GM19025 (cell line): Measurements from ENCODE around the gene MYH14.
A peak's percentile ranks its signal among the peaks of the same experiment; 100 is the strongest.
"Not testable (repeated sequence)": the region's sequence is repeated elsewhere in the genome, so short reads cannot be mapped to it uniquely, and the experiment has no call there.

Experiments
- ATAC-seq: cut with Tn5 transposase; IDR thresholded peaks from one replicate; pipeline ENCODE4 v1.9.1; 2021; ENCODE audit warnings: mild to moderate bottlenecking, low read depth, moderate library complexity; ENCODE audit not compliant: unreplicated experiment

MYH14 gene

GRCh38 chr19:50328873-50329145 is 125.4 kb downstream of the MYH14 start:
- ATAC-seq: peak; percentile 5

DNA sequence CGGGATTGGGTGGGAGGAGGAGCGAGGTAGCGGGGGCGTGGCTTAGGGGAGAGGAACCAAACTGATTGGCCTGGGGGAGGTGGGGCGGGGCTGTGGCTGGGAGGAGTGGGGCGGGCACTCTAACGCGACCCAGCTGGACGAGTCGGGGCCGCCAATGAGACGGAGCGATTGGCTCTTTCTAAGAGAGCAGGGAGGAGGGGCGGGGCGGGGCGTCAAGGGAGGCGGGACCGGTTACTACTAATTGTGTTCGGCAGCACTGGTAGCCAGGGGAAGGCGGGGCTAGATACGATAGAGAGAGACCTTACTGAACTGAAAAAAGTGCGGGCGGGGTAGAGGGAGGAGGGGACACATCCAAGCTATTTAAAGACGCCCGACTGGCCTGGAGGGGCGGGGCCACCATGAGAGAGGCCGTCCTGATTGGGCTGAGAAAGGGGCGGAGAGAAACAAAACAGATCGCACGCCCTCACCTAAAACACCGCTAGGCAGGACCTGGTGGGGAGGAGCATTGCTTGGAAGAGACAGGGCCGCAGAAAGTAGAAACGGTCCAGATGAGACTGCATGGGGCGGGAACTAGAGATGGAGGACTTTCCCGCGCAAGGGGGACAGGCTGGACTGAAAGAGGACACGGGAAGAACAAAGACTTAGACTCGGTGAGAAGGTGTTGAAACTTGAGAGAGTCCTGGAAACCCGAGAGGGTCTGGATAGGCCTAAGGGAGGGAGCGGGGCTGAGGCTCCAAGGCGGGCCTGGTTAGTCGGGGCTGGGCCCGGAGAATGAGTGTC is 125.9 kb downstream of the MYH14 start, which contains the start of gene KCNC3:
KCNC3 (minus strand) TSS at position 232 of the 780 bp plus-strand sequence. CDS start 295 bp downstream, outside the sequence.
- peak; percentile 39 for ATAC-seq

- ATAC-seq: not testable (repeated sequence)
Observed at GRCh38 chr19:50329926-50330294, 126.5 kb downstream of the MYH14 start.

DNA sequence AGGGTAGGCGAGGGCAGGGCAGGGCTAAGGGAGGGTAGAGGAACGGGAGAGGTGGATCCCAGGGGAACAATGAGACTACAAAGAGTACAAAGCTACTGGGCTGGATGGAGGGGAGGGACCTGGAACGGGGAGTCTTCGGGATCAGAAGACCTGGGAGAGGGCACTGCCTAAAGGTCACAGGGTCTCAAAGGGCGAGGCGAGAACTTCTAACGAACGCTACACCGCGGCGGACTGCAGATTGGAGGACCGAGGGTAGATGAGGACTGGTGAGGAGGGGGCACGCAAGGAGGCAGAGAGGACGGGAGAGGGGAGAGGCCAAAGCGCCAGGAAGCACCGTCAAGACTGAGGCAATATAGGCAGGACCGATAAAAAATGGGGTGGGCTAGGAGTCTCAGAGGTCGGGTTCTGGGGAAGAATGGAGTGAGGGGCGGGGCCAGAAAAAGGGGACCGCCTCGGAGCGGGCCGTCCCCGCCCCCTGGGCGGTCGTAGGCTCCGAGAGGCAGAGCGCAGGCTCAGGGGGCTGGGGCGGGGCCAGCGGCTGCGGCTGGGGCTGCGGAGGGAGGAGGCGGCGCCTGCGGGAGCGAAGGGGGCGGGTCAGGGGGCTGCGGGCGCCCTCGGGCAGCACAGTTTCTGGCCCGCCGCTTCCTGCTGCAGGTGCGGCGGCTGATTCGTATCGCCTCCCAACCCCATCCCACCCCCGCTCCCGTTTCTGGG is 127.1 kb downstream of the MYH14 start:
- no peak for ATAC-seq

DNA sequence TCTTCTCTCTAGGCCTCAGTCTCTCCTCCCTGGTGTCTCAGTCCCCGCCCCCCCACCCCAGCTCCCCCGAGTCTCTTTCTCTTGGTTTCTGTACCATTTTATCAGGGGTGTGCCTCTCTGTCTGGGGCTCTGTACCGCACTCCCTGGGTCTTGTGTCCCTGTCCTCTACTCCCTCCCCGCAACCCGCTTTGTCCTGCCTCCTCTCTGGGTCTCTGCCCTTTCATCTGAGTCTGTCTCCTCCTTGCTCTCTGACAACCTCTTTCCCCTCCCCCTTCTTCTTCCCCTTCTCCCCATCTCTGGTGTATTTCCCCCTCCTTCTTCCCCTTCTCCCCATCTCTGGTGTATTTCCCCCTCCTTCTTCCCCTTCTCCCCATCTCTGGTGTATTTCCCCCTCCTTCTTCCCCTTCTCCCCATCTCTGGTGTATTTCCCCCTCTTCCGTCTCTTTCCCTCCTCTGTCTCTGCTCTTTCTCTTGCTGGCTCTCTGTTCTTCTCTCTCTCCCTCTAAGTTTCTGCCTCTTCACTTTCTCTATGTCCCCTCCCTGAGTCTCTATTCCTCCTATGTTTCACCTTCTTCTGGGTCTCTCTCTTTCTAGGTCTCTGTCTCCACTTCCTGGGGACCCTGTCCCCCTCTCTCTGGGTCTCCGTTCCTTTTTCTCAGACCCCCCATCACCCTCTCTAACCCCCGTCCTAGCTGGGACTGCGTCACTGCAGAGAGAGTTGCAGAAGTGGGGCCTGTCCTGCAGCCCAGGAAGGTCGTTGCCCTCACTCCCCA is 128.0 kb downstream of the MYH14 start:
- ATAC-seq: no peak

- ATAC-seq: no peak
Observed at GRCh38 chr19:50331994-50332243, 128.5 kb downstream of the MYH14 start.

- ATAC-seq: no peak
Observed at GRCh38 chr19:50332244-50333038, 129.0 kb downstream of the MYH14 start.

- peak; percentile 41 for ATAC-seq
Observed at GRCh38 chr19:50333235-50333736, 129.9 kb downstream of the MYH14 start.

GRCh38 chr19:50333737-50334617 is 130.6 kb downstream of the MYH14 start:
- ATAC-seq: peak; percentile 35

DNA sequence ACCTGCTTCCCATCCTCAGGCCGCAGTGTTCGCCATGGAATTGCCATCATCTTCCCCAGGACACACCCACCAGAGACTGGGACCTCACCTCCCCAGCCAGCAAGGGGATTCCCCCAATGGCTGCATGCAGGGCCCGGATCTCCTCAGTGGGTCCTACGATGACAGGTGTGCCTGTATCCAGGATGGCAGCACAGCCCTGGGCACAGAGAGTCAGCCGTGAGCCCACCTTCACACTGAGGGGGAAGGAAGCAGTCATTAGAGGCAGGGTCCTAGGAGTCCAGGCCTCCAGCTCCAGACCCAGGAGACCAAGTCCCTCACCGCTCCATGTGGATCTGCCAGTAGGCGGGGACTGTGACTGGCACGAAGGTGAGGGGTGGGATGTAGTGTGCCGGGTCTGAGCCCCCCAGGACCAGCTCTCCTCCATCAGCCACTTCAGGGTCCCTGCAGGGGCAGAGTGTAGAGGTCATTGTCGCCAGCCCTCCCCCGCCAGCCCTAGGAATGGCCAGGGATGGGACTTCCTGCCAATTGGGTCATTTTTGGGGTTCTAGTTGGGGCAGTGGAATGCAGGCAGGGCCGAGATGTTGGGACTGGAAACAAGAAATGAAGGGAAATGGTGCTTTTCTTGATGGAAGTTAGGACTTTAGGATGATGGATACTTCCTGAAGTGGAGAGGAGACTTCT is 131.5 kb downstream of the MYH14 start:
- ATAC-seq: no peak

DNA sequence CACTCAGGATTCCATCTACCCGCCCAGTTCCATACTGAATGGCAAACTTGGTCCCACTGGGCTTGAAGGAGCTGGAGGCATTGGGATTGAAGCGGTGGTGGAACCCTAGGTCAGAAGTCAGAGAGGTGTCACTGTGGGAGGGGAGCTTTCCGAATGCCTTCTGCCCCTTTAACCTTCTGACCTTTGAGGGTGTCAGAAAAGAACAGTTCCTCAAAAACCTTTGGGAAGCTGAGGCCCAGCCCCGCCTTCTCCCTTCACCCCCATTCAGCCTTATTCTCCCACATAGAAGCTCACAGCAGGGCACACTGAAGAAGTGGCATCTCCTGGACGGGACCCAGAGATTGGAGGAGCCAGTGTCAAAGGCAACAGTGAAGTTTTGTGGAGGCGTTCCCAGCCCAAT is 133.6 kb downstream of the MYH14 start:
- not testable (repeated sequence) for ATAC-seq

GRCh38 chr19:50340331-50340730 is 136.9 kb downstream of the MYH14 start:
- ATAC-seq: no peak

DNA sequence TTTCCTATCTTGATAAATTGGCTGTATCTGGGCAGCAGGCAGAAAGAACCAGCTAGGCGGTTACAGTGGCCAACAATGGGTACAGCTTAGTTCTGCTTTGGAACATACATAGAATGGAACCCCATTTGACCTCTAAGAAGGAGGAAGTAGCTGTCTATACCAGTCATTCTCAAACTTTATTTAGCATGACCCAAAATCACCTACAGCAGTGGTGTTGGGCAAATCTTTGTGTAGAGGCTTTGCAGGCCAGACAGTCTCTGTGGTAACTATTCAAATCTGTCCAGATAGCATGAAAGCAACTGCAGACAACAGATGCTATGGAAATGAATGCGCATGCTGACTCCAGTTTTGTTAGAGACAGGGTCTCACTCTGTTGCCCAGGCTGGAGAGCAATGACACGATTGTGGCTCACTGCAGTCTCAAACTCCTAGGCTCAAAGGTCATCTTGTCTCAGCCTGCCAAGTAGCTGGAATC is 137.7 kb downstream of the MYH14 start:
- ATAC-seq: no peak

GRCh38 chr19:50344661-50345318 is 141.4 kb downstream of the MYH14 start:
- no peak for ATAC-seq

DNA sequence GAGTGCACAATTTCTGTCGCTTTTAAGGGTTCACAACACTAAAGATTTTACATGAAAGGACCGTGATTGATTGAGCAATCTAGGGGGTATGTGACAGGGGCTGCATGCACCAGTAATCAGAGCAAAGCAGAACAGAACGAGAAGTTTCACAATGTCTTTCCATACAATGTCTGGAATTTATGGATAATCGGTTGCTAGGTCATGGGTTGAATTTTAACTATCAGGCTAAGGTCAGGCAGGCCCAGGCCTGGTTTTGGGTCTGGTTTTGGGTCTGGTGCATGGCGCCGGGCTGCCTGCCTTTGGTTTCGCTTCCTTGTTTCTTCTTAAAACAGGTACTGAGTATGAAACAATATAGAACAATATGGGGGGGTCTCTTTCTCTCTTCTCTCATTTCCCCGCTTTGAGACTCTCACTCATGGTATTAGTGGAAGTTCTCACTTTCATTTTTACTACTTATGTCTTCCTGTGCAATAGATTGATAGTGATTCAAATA is 143.7 kb downstream of the MYH14 start:
- ATAC-seq: not testable (repeated sequence)

GRCh38 chr19:50349277-50350057 is 146.0 kb downstream of the MYH14 start:
- no peak for ATAC-seq

DNA sequence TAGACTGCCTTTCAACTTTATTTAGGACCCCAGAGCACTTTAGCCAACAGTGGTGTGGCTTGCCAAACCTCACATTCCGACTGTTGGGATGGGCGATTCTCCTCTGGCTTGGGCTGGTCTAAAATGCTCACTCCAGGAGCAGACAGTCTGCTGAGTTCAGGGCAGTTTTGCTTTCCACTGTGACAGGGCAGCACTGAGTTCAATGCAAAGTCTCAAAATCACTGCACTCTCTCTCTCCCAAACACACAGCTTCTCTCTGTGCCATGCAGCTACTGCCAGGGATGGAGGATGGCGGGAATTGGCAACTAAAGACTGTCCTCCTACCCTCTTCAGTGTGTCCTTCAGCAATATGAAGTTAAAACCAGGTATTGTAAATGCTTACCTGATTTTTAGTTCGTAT is 148.8 kb downstream of the MYH14 start:
- no peak for ATAC-seq
